T-helper 17 cell (primary cell): Measurements from ENCODE around the gene SFXN5. TPM values are rescaled to one million over a fixed set of nuclear protein-coding genes. Genes with fewer than 3 reads are reported as not detected.

Experiments
- ATAC-seq: fragments of 150-1000 bp; cut with Tn5 transposase; 2 replicates; pipeline ENCODE4 v1.10.0; 2021; ENCODE audit warnings: mild to moderate bottlenecking, moderate library complexity
- DNase-seq, 3 donors: peaks; one replicate each; pipeline versions ENCODE4 v3.0.0 to v3.0.0-alpha.2; 2020 to 2021
- H3K9me3 ChIP-seq: one replicate; pipeline ENCODE4 v1.7.0; 2013; ENCODE audit warnings: low read length, mild to moderate bottlenecking; ENCODE audit not compliant: control insufficient read depth, poor library complexity, severe bottlenecking
- H3K27ac Mint-ChIP-seq: one replicate; pipeline ENCODE4 v1.8.0; 2022; ENCODE audit warnings: mild to moderate bottlenecking, moderate library complexity, mixed read lengths
- H3K27me3 Mint-ChIP-seq: one replicate; pipeline ENCODE4 v1.8.0; 2022; ENCODE audit warnings: mixed read lengths
- H3K36me3 Mint-ChIP-seq: one replicate; pipeline ENCODE4 v1.8.0; 2022; ENCODE audit warnings: low read depth, mixed read lengths
- H3K4me1 Mint-ChIP-seq: one replicate; pipeline ENCODE4 v1.8.0; 2022; ENCODE audit warnings: mild to moderate bottlenecking, mixed read lengths
- H3K4me3 Mint-ChIP-seq: one replicate; pipeline ENCODE4 v1.8.0; 2022; ENCODE audit warnings: mild to moderate bottlenecking, moderate library complexity, mixed read lengths
- total RNA-seq, 4 donors: library from RNA in 2 of 4; stranded (reverse) in 2 of 4; gene quantifications; one replicate each; pipeline ENCODE4 v1.2.3 and lab custom pipeline; 2022 to 2026

SFXN5 gene
- total RNA-seq, 2 donors from 2014 or later: 7.0 to 10.0 TPM

GRCh38 chr2:73091696-73092095, 20.2 kb upstream of the SFXN5 start:
- Mint-ChIP-seq H3K36me3 (no peaks in the 10 kb centered on the region), H3K27me3 (no peaks in the 10 kb centered on the region), H3K27ac (peak overlapping the region; percentile 11), H3K4me3 (no peak overlapping the region), H3K4me1 (peaks cover 23% of the 10 kb centered on the region)
- ATAC-seq: no peak
- H3K9me3 ChIP-seq: no peaks in the 10 kb centered on the region
- DNase-seq: no peak

- ATAC-seq: no peak
- no peak for DNase-seq
- no peaks in the 10 kb centered on the region for H3K9me3 ChIP-seq
- Mint-ChIP-seq H3K27ac (no peak overlapping the region), H3K36me3 (no peaks in the 10 kb centered on the region), H3K4me3 (no peak overlapping the region), H3K27me3 (no peaks in the 10 kb centered on the region), H3K4me1 (peaks cover 18% of the 10 kb centered on the region)
Measured at GRCh38 chr2:73091164-73091563, 19.7 kb upstream of the SFXN5 start.

- Mint-ChIP-seq H3K27ac (peak overlapping the region; percentile 19), H3K27me3 (no peaks in the 10 kb centered on the region), H3K36me3 (no peaks in the 10 kb centered on the region), H3K4me1 (peaks cover 24% of the 10 kb centered on the region), H3K4me3 (no peak overlapping the region)
- ATAC-seq (no peak), DNase-seq (no peak)
- no peaks in the 10 kb centered on the region for H3K9me3 ChIP-seq
Measured at GRCh38 chr2:73089270-73090030, 17.9 kb upstream of the SFXN5 start.

GRCh38 chr2:73088703-73089102, 17.2 kb upstream of the SFXN5 start:
- ATAC-seq (no peak), DNase-seq (no peak)
- peaks cover 21% of the 10 kb centered on the region for H3K4me1 Mint-ChIP-seq
- no peaks in the 10 kb centered on the region for H3K9me3 ChIP-seq
- no peaks in the 10 kb centered on the region for H3K27me3 Mint-ChIP-seq
- H3K4me3 Mint-ChIP-seq: no peak overlapping the region
- H3K27ac Mint-ChIP-seq: no peak overlapping the region
- H3K36me3 Mint-ChIP-seq: no peaks in the 10 kb centered on the region

- H3K9me3 ChIP-seq: no peaks in the 10 kb centered on the region
Measured at GRCh38 chr2:73088211-73088610, 16.7 kb upstream of the SFXN5 start.

GRCh38 chr2:73087311-73087710, 15.8 kb upstream of the SFXN5 start:
- no peak for DNase-seq
- Mint-ChIP-seq H3K4me3 (no peak overlapping the region), H3K27ac (no peak overlapping the region), H3K27me3 (no peaks in the 10 kb centered on the region), H3K4me1 (peaks cover 16% of the 10 kb centered on the region), H3K36me3 (no peaks in the 10 kb centered on the region)
- no peak for ATAC-seq
- H3K9me3 ChIP-seq: no peaks in the 10 kb centered on the region

More at GRCh38 chr2:73088211-73088610, 16.7 kb upstream of the SFXN5 start:
- Mint-ChIP-seq H3K36me3 (no peaks in the 10 kb centered on the region), H3K4me3 (no peak overlapping the region), H3K27me3 (no peaks in the 10 kb centered on the region), H3K4me1 (peaks cover 18% of the 10 kb centered on the region), H3K27ac (no peak overlapping the region)
- ATAC-seq (no peak), DNase-seq (no peak)

GRCh38 chr2:73085691-73086090, 14.2 kb upstream of the SFXN5 start:
- DNase-seq (peak; percentile 62 to 78 (median 64)), ATAC-seq (peak; percentile 94)
- Mint-ChIP-seq H3K36me3 (no peaks in the 10 kb centered on the region), H3K27ac (no peak overlapping the region), H3K4me1 (peaks cover 12% of the 10 kb centered on the region), H3K27me3 (no peaks in the 10 kb centered on the region), H3K4me3 (no peak overlapping the region)
- no peaks in the 10 kb centered on the region for H3K9me3 ChIP-seq

- Mint-ChIP-seq H3K4me3 (no peak overlapping the region), H3K4me1 (peaks cover 9% of the 10 kb centered on the region), H3K36me3 (no peaks in the 10 kb centered on the region), H3K27ac (no peak overlapping the region), H3K27me3 (no peaks in the 10 kb centered on the region)
- no peak for DNase-seq
- H3K9me3 ChIP-seq: no peaks in the 10 kb centered on the region
- no peak for ATAC-seq
Measured at GRCh38 chr2:73084971-73085370, 13.5 kb upstream of the SFXN5 start.

- DNase-seq (no peak), ATAC-seq (no peak)
- H3K36me3 Mint-ChIP-seq: no peaks in the 10 kb centered on the region
- no peak overlapping the region for H3K27ac Mint-ChIP-seq
- H3K4me1 Mint-ChIP-seq: peaks cover 6% of the 10 kb centered on the region
- H3K4me3 Mint-ChIP-seq: no peak overlapping the region
- no peaks in the 10 kb centered on the region for H3K27me3 Mint-ChIP-seq
- no peaks in the 10 kb centered on the region for H3K9me3 ChIP-seq
Measured at GRCh38 chr2:73083886-73084800, 12.6 kb upstream of the SFXN5 start.

- ATAC-seq: no peak
- H3K27ac Mint-ChIP-seq: no peak overlapping the region
- no peaks in the 10 kb centered on the region for H3K27me3 Mint-ChIP-seq
- DNase-seq: no peak
- H3K9me3 ChIP-seq: no peaks in the 10 kb centered on the region
- no peak overlapping the region for H3K4me3 Mint-ChIP-seq
- H3K36me3 Mint-ChIP-seq: no peaks in the 10 kb centered on the region
- peaks cover 10% of the 10 kb centered on the region for H3K4me1 Mint-ChIP-seq
Measured at GRCh38 chr2:73082523-73083410, 11.3 kb upstream of the SFXN5 start.

- no peak overlapping the region for H3K27ac Mint-ChIP-seq
- no peak for DNase-seq
Measured at GRCh38 chr2:73081181-73081671, 9.7 kb upstream of the SFXN5 start.

GRCh38 chr2:73080321-73081131, 9.0 kb upstream of the SFXN5 start:
- DNase-seq (no peak), ATAC-seq (no peak)
- Mint-ChIP-seq H3K27ac (no peak overlapping the region), H3K4me3 (no peak overlapping the region), H3K4me1 (peaks cover 16% of the 10 kb centered on the region), H3K36me3 (peaks cover 3% of the 10 kb centered on the region), H3K27me3 (no peaks in the 10 kb centered on the region)
- no peaks in the 10 kb centered on the region for H3K9me3 ChIP-seq

More at GRCh38 chr2:73081181-73081671, 9.7 kb upstream of the SFXN5 start:
- no peaks in the 10 kb centered on the region for H3K9me3 ChIP-seq
- no peak for ATAC-seq
- H3K27me3 Mint-ChIP-seq: no peaks in the 10 kb centered on the region
- H3K4me1 Mint-ChIP-seq: peaks cover 21% of the 10 kb centered on the region
- H3K36me3 Mint-ChIP-seq: peaks cover 3% of the 10 kb centered on the region
- no peak overlapping the region for H3K4me3 Mint-ChIP-seq
